ENCODE measurements around the gene TAF6. TPM values are rescaled to one million over a fixed set of nuclear protein-coding genes. Genes with fewer than 3 reads are reported as not detected.

Gene TAF6
- total RNA-seq, 1 experiment from 2014 or later = 41.0 TPM

- DNase-seq (ENCODE audit: extremely low read depth, low read depth) = no peak
Observed at GRCh38 chr7:100124301-100125230, 5.4 kb upstream of the TAF6 start.

DNA sequence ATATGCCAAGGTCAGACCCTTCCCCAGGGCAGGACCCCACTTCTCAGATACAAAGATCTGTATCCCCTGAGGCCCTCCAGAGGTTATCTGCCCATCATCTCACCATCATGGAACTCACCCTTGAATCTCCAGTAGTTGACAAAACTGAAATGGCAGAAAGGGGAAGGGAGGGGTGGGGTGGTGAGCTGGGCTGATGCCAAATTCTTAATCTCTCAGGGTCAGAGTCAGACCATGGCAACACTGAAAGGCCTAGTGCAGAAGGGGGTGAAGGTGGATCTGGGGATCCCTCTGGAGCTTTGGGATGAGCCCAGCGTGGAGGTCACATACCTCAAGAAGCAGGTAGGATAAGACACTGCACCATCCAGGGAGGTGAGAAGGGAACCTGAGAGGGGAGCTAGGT is 3.4 kb upstream of the TAF6 start:
- DNase-seq (ENCODE audit: extremely low read depth, low read depth) = no peak

- DNase-seq (ENCODE audit: extremely low read depth, low read depth) = no peak
Observed at GRCh38 chr7:100122067-100122466, 2.9 kb upstream of the TAF6 start.

- DNase-seq (ENCODE audit: extremely low read depth, low read depth) = no peak
Observed at GRCh38 chr7:100120733-100121036, 1.5 kb upstream of the TAF6 start.

DNA sequence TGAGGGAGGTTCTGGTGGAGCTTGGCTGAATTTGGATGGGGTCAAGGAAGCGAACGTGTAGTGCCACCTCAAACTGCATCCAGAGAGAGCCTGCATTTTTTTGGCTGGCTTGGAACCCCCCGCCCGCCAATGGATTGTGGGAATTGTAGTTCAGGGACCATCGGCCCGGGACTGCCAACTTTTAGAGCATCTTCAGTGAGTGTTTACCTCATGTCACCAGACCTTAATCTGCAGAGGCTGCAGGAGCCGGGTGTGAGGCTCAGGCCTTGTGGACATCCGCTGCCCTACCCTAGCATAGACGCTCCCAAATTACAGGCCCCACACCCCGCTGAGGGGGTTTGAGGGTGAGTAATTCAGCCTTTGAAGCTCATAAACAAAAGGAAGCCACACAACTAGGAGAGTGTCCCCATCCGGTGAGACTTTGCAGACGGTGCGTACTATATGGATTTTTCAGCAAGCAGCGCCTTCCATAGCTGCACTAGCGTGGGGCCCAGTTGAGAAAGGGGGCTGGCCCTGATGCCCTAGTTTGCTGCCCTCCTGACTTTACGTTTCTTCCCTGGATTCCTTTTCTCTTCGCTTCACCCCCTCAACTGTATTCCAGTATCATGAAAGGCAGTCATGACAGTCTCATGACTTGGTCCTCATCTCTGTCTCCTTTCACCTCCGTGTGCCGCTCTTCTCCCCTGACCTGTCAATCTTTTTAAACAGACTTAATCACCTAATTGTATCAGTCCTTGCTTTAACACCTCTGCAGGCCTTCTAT is 993 bp upstream of the TAF6 start:
- DNase-seq (ENCODE audit: extremely low read depth, low read depth) = peak; percentile 48

DNA sequence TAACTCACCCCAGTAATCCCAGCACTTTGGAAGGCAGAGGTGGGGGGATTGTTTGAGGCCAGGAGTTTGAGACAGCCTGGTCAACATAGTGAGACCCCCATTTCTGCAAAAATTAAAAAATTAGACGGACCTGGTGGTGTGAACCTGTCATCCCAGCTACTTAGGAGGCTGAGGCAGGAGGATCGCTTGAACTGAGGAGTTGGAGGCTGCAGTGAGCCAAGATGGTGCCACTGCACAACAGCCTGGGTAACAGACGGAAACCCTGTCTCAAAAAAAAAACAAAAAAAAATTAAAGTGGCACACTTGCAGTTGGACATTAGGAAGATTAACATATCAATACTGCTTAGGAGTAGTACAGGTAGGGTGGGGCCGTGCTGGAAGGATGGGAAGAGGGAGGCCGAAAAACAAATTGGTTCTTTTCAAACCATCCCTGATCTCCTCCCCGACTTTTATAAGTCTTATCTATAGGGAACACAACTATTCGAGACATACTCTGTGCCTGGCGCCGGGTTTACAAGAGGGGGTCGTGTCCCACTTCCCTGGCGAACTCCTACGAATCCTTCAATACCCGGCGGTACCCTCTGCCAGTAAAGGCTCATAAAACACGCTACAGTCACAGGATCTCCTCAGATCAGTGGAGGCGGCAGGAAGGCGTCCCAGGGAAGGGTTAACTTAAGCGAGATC is 628 bp downstream of the TAF6 start:
- DNase-seq (ENCODE audit: extremely low read depth, low read depth) = no peak

- DNase-seq (ENCODE audit: extremely low read depth, low read depth) = no peak
Observed at GRCh38 chr7:100115026-100115425, 4.1 kb downstream of the TAF6 start.

DNA sequence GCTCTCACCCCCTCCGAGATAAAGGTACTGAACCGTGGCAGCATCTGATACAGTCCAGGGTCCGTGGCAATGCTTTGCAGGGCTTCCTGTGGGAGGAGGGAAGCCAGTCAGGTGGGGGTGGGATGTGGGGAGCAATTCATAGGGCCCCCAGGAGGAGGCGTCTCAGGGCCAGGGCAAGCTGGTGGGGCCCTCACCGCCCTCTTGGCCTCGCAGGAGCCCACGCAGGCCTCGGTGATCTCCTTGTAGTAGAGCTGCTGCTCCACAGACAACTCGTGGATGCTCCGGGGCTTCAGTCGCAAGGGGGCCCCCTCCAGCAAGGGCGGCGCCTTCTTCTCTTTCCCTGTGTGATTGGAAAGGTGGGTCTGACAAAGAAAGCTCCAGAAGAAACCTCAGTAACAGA is 7.2 kb downstream of the TAF6 start:
- no peak for DNase-seq (ENCODE audit: extremely low read depth, low read depth)

DNA sequence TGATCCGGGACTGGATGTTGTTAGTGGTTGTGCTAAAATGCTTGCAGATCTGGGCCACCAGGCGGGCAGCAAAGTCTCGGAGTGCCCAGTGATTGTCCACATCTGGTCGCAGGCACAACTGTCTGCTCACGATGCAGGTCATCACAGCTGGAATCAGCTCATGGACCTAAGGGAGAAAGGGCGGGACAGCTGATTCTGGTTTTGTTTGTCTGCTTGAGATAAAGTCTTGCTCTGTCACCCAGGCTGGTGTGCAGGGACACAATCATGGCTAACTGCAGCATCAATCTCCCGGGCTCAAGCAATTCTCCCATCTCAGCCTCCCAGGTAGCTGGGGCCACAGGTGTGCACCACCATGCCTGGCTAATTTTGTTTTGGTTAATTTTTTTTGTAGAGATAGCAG is 8.0 kb downstream of the TAF6 start:
- no peak for DNase-seq (ENCODE audit: extremely low read depth, low read depth)

- no peak for DNase-seq (ENCODE audit: extremely low read depth, low read depth)
Observed at GRCh38 chr7:100109521-100110163, 9.5 kb downstream of the TAF6 start.

DNA sequence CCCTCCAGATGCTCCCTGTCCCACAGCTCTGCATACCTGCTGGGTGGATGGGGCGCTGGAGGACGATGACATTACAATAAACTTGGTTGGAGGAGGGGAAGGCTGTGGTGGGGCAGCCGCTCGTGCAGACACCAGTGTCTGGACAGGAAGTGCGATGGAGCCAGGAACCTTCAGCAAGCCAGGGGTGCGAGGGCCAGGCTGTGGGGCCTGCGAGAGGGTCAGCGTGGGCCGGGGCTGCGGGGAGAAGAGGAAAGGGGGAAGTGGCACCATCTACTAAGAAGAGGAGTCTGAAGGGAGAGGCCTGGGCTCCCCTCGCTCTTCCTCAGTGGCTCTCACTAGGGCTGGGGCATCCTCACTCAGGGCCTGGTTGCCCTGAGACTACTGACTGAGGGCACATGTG is 11.3 kb downstream of the TAF6 start:
- DNase-seq (ENCODE audit: extremely low read depth, low read depth) = no peak

- no peak for DNase-seq (ENCODE audit: extremely low read depth, low read depth)
Observed at GRCh38 chr7:100107125-100107737, 11.9 kb downstream of the TAF6 start.

- no peak for DNase-seq (ENCODE audit: extremely low read depth, low read depth)
Observed at GRCh38 chr7:100106633-100107032, 12.5 kb downstream of the TAF6 start.

GRCh38 chr7:100105534-100105933 is 13.6 kb downstream of the TAF6 start:
- no peak for DNase-seq (ENCODE audit: extremely low read depth, low read depth)

DNA sequence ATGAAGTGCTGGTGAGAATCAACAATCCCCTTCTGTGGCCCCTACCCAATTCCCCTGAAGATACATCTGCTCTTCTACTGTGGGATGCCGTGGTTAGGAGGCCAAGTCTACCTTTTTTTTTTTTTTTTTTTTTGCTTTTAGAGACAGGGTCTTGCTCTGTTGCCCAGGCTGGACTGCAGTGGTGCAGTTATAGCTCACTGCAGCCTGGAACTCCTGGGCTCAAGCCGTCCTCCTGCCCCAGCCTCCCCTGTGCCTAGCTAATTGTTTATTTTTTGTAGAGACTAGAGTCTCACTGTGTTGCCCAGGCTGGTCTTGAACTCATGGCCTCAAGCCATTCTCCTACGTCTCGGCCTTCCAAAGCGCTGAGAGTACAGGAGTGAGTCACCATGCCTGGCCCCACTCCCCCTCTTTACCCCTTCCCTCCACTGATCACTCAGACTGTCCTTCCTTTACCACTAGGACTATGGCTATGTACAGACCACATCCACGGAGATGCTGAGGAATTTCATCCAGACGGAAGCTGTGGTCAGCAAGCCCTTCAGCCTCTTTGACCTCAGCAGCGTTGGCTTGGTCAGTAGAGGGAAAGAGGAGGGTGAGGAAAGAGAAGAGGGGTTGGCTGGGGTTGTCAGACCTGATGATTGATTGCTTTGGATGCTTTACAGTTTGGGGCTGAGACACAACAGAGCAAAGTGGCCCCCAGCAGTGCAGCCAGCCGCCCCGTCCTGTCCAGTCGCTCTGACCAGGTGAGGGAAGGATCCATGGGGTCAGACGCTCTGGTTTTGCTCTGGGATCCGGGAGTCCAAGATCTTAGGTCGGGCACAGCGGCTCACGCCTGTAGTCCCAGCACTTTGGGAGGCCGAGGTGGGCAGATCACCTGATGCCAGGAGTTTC is 16.0 kb downstream of the TAF6 start:
- no peak for DNase-seq (ENCODE audit: extremely low read depth, low read depth)

DNA sequence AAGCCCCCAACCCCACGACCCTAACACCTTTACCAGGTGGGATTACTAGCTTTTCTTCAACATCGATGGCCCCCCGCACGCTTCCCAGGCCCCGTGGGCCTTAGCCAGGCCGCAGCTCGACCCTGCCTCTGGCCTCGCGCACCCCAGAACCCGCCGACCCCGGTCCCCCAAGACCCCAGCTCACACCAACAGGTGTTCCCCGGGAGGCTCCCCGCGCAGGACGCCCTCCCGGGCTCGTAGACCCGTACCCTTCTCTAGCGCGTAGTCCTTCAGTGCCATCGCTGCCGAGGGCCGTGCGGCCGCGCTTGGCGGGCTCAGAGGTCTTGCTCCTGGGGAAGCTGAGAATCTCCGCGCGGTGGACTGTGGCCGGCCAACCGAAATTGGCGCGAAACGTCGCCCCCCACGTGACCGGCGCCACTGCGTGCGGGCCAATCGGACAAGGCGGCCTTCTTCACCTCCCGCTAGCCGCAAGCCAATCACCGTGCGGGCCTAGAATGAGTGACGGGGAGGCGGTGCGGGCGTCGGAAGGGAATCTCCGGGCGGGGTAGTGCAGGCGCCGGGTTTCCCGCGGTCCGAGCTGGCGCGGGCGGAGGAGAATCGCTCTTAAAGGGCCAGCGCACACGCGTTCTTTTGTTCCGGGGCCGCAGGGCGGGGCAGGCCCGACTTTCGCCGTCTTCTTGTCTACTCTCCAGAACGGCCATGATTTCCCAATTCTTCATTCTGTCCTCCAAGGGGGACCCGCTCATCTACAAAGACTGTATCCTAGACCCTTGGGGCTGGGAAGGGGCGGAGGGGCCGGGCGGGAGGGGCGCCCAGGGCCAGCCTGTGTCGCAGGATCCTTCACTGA is 17.9 kb downstream of the TAF6 start, which contains the start of the genes AP4M1 and MCM7:
Gene AP4M1 (plus strand): TSS at position 628 of the 847 bp plus-strand sequence. CDS start 72 bp downstream, at position 700.
Gene MCM7 (minus strand): TSS at position 382 of the 847 bp plus-strand sequence. CDS start 103 bp downstream, at position 279.
- DNase-seq (ENCODE audit: extremely low read depth, low read depth) = peak; percentile 99

- DNase-seq (ENCODE audit: extremely low read depth, low read depth) = peak; percentile 92
Observed at GRCh38 chr7:100100420-100101015, 18.6 kb downstream of the TAF6 start.

GRCh38 chr7:100099452-100099851 is 19.7 kb downstream of the TAF6 start:
- DNase-seq (ENCODE audit: extremely low read depth, low read depth) = no peak

Data from NCI-H460 (cell line).